GM06990 (cell line): ENCODE measurements around the gene CREG1.
"Not testable (repeated sequence)": the region's sequence is repeated elsewhere in the genome, so short reads cannot be mapped to it uniquely, and the experiment has no call there.

Experiments used
- DNase-seq: peaks from one replicate; pipeline ENCODE4 v3.0.0-alpha.2; 2011; ENCODE audit not compliant: insufficient read length; ENCODE audit errors: extremely low read depth
- H3K27me3 ChIP-seq: replicated peaks from 2 replicates; pipeline ENCODE4 v1.6.0; 2011; ENCODE audit warnings: low read length; ENCODE audit not compliant: control insufficient read depth, insufficient read depth
- H3K36me3 ChIP-seq: 2 replicates; pipeline ENCODE4 v1.5.1; 2011; ENCODE audit warnings: low read length; ENCODE audit not compliant: control insufficient read depth, insufficient read depth
- H3K4me3 ChIP-seq: replicated peaks from 2 replicates; pipeline ENCODE4 v1.5.1; 2011; ENCODE audit warnings: low read depth, mild to moderate bottlenecking, control low read depth, low read length
- TF ChIP-seq, protein P1 (sequence below): IDR thresholded peaks from 2 replicates; pipeline ENCODE4 v1.5.1; 2011; ENCODE audit warnings: low read length, control low read depth, mild to moderate bottlenecking, inconsistent platforms; ENCODE audit not compliant: insufficient read depth, poor library complexity, severe bottlenecking

Gene CREG1

DNA sequence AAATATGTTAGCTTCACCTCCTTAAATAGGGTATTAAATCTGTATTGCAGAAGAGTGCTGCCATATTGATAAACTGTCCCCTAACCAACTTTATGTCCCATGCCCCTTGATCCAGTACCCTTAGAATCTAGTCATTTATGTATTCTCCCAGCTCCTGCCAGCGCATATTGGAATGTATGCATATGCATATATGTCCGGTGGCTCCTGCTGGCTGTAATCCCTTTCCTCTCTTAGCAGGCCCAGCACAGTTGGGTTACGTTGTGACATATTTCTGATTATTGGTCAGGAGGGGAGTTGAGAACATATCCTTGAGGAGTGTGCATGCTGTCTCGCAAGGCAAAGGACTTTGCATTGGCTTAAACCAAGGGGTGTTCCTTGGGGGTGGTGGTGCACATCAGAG is 29.2 kb upstream of the CREG1 start:
- TF ChIP-seq, protein P1, sequence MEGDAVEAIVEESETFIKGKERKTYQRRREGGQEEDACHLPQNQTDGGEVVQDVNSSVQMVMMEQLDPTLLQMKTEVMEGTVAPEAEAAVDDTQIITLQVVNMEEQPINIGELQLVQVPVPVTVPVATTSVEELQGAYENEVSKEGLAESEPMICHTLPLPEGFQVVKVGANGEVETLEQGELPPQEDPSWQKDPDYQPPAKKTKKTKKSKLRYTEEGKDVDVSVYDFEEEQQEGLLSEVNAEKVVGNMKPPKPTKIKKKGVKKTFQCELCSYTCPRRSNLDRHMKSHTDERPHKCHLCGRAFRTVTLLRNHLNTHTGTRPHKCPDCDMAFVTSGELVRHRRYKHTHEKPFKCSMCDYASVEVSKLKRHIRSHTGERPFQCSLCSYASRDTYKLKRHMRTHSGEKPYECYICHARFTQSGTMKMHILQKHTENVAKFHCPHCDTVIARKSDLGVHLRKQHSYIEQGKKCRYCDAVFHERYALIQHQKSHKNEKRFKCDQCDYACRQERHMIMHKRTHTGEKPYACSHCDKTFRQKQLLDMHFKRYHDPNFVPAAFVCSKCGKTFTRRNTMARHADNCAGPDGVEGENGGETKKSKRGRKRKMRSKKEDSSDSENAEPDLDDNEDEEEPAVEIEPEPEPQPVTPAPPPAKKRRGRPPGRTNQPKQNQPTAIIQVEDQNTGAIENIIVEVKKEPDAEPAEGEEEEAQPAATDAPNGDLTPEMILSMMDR: no peak
- no peaks in the 10 kb centered on the region for H3K36me3 ChIP-seq
- no peak for DNase-seq
- no peak overlapping the region for H3K4me3 ChIP-seq
- H3K27me3 ChIP-seq: no peaks in the 10 kb centered on the region

DNA sequence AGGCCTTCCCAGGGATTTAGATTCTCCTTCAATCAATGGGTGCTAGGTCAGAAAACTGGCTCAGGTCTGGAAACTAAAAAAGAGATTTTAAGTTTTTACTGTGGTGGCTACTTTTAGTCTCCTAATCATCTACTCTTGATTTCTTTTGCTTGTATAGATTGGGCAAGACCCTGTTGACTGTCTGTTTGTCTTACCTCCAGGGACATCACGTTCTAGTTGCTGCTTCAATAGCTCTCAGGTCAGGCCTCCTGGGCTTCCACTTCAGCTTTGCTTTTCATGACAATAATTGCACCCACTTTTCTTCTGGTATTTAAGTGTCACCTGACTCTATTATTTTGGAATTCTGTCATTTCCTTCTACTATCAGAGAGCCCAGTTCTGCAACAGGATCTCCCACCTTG is 28.5 kb upstream of the CREG1 start:
- no peak for DNase-seq
- Histone ChIP-seq H3K4me3 (no peak overlapping the region), H3K27me3 (no peaks in the 10 kb centered on the region), H3K36me3 (no peaks in the 10 kb centered on the region)
- TF ChIP-seq, protein P1: no peak

DNA sequence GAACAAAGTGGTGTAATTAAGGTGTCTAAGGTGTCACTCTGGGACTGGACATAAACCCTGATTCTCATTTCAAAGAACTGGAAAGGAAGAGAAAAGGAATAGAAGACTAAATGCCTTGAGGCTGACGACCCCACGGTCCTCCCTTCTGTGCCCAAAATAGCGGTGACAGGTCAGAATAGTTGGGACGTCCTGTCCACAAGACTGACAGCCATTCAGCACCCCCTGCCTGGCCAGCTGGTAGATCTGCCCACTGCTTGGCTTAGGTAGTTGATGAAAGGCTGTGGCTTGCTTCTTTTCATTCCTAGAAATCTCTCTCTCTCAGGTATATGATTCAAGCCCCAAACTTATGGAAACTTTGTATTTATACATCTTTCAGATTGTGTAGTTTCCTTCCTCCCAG is 26.4 kb upstream of the CREG1 start:
- H3K27me3 ChIP-seq: no peaks in the 10 kb centered on the region
- no peaks in the 10 kb centered on the region for H3K36me3 ChIP-seq
- no peak overlapping the region for H3K4me3 ChIP-seq
- TF ChIP-seq, protein P1: no peak
- no peak for DNase-seq

DNA sequence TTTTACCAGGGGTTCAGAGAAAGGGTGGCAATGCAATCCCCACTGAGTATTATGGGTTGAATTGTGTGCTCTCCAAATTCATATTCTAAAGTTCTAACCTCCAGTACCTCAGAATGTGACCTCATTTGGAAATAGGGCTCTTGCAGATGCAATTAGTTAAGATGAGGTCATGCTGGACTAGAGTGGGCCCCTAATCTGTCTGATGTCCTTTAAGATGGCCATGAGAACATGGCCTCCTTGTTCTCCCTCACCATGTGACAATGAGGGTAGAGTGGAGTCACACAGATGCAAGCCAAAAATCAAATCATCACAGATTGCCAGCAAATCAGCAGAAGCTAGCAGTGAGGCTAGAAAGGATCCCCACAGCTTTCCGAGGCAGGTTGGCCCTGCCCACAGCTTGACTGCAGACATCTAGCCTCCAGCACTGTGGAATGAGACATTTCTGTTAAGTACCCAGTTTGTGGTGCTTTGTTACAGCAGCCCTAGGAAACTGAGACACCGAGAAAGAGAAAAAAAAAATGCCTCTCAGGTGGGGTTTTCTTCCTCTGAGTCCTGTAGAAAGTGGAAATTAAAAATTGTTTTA is 25.5 kb upstream of the CREG1 start:
- TF ChIP-seq, protein P1: no peak
- Histone ChIP-seq H3K27me3 (no peaks in the 10 kb centered on the region), H3K36me3 (no peaks in the 10 kb centered on the region), H3K4me3 (no peak overlapping the region)
- no peak for DNase-seq

DNA sequence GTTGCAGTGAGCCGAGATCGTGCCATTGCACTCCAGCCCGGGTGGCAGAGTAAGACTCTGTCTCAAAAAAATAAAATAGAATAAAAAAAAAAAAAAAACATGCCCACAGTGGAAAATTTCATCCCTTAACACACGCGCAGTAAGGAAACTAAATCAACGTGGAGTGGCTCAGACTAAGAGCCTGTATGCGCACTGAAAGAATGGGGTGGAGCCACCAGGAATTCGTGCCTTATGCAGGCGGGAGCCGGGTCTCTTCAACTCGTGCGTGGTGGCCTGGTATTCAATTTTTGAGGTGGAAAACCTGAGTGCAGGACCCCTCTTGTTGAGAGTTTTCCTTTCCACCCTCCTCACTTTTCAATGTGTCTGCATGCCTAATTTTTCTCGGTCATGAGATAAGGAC is 22.1 kb upstream of the CREG1 start:
- Histone ChIP-seq H3K36me3 (no peaks in the 10 kb centered on the region), H3K27me3 (no peaks in the 10 kb centered on the region), H3K4me3 (no peak overlapping the region)
- DNase-seq: no peak
- TF ChIP-seq, protein P1: no peak

DNA sequence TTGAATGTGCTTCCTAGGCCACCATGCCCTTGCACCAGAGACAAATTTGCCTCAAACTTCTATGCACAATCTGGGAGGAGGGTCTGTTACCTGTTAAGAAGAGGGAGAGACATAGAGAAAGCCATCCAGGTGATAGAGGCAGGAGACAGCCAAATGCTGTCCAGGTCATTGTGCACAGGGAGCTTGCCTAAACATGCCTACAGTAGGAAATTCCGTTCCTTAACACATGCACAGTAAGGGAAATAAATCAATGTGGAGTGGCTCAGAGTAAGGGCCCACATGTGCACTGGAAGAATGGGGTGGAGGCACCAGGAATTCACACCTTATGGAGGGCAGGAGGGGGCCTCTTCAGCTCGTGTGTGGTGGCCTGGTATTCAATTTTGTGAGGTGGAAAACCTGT is 19.5 kb upstream of the CREG1 start:
- no peaks in the 10 kb centered on the region for H3K36me3 ChIP-seq
- no peak overlapping the region for H3K4me3 ChIP-seq
- H3K27me3 ChIP-seq: no peaks in the 10 kb centered on the region
- TF ChIP-seq, protein P1: no peak
- DNase-seq: no peak

DNA sequence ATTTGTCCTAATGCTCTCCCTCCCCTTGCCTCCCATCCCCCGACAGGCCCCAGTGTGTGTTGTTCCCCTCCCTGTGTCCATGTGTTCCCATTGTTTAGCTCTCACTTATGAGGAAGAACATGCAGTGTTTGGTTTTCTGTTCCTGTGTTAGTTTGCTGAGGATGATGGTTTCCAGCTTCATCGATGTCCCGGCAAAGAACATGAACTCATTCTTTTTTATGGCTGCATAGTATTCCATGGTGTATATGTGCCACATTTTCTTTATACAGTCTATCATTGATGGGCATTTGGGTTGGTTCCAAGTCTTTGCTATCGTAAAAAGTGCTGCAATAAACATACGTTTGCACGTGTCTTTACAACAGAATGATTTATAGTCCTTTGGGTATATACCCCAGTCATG is 17.1 kb upstream of the CREG1 start:
- H3K36me3 ChIP-seq, H3K4me3 ChIP-seq, DNase-seq, H3K27me3 ChIP-seq: not testable (repeated sequence)
